Keratinocyte (primary cell): ENCODE results near the gene RNU6-1. TPM values are rescaled to one million over a fixed set of nuclear protein-coding genes. Genes with fewer than 3 reads are reported as not detected.
A peak's percentile ranks its signal among the peaks of the same experiment; 100 is the strongest.

Source experiments
- DNase-seq: peaks from one replicate; pipeline ENCODE4 v3.0.0-alpha.2; 2011; ENCODE audit warnings: low read depth, missing footprints, low spot score
- FAIRE-seq: peaks from 2 replicates; lab custom pipeline; 2011; peaks lifted over from hg19 to GRCh38; lab: Jason Lieb, UNC
- H2AFZ ChIP-seq: 2 replicates; pipeline ENCODE4 v1.6.0; 2012; ENCODE audit warnings: low read length, control low read depth, inconsistent platforms; ENCODE audit not compliant: control insufficient read depth
- H3K27ac ChIP-seq: 2 replicates; pipeline ENCODE4 v1.5.1; 2011; ENCODE audit warnings: low read length; ENCODE audit not compliant: control insufficient read depth, insufficient read depth
- H3K27me3 ChIP-seq: 3 replicates; pipeline ENCODE4 v1.6.0; 2011; ENCODE audit warnings: low read length; ENCODE audit not compliant: control insufficient read depth, insufficient read depth; ENCODE audit errors: extremely low read depth
- H3K36me3 ChIP-seq, 2 experiments: 2 replicates in 1 of 2; 3 replicates in 1 of 2; pipeline ENCODE4 v1.5.1; 2011; ENCODE audit warnings: low read length in 2 of 2, mild to moderate bottlenecking in 1 of 2; ENCODE audit not compliant: control insufficient read depth in 2 of 2, insufficient read depth in 2 of 2; ENCODE audit errors: extremely low read depth in 1 of 2
- H3K4me1 ChIP-seq: 3 replicates; pipeline ENCODE4 v1.5.1; 2011; ENCODE audit warnings: low read length; ENCODE audit not compliant: control insufficient read depth, insufficient read depth; ENCODE audit errors: extremely low read depth
- H3K4me2 ChIP-seq: 3 replicates; pipeline ENCODE4 v1.6.0; 2011; ENCODE audit warnings: low read depth, low read length; ENCODE audit not compliant: control insufficient read depth, insufficient read depth; ENCODE audit errors: extremely low read depth
- H3K4me3 ChIP-seq, 3 experiments: fragments of 200-600 bp in 1 of 3; sonication (generic) in 1 of 3; 2 replicates in 2 of 3; 3 replicates in 1 of 3; pipeline ENCODE4 v1.5.1; 2011 to 2016; ENCODE audit warnings: low read length in 3 of 3, mild to moderate bottlenecking in 3 of 3, control low read depth in 2 of 3, inconsistent platforms in 1 of 3, low read depth in 1 of 3, mixed read lengths in 1 of 3, mixed run types in 1 of 3, moderate library complexity in 1 of 3; ENCODE audit not compliant: control insufficient read depth in 2 of 3, insufficient read depth in 2 of 3; ENCODE audit errors: extremely low read depth in 1 of 3
- H3K79me2 ChIP-seq: 2 replicates; pipeline ENCODE4 v1.6.0; 2012; ENCODE audit warnings: low read length; ENCODE audit not compliant: control insufficient read depth, insufficient read depth
- H3K9ac ChIP-seq: 3 replicates; pipeline ENCODE4 v1.6.0; 2011; ENCODE audit warnings: low read length; ENCODE audit not compliant: control insufficient read depth, insufficient read depth; ENCODE audit errors: extremely low read depth
- H3K9me1 ChIP-seq: 3 replicates; pipeline ENCODE4 v1.6.0; 2011; ENCODE audit warnings: low read length; ENCODE audit not compliant: control insufficient read depth, insufficient read depth; ENCODE audit errors: extremely low read depth
- H3K9me3 ChIP-seq: 2 replicates; pipeline ENCODE4 v1.5.1; 2012; ENCODE audit warnings: low read depth, low read length; ENCODE audit not compliant: control insufficient read depth
- H4K20me1 ChIP-seq: 3 replicates; pipeline ENCODE4 v1.6.0; 2011; ENCODE audit warnings: low read length; ENCODE audit not compliant: control insufficient read depth, insufficient read depth; ENCODE audit errors: extremely low read depth
- CTCF ChIP-seq, 3 experiments: IDR thresholded peaks in 1 of 3; conservative IDR thresholded peaks in 1 of 3; optimal IDR thresholded peaks in 1 of 3; 2 replicates in 2 of 3; 3 replicates in 1 of 3; pipeline versions ENCODE3 to v1.5.1; 2011; ENCODE audit warnings: low read length in 3 of 3, mild to moderate bottlenecking in 3 of 3, moderate library complexity in 2 of 3, control low read depth in 1 of 3, inconsistent platforms in 1 of 3; ENCODE audit not compliant: insufficient read depth in 2 of 3; ENCODE audit errors: extremely low read depth in 1 of 3
- EZH2 ChIP-seq: IDR thresholded peaks from one replicate; pipeline ENCODE4 v1.6.1; 2012; ENCODE audit warnings: inconsistent platforms, mild to moderate bottlenecking, low read length, moderate library complexity
- dilution Hi-C: fragments of 300-500 bp; cut with MboI; formaldehyde crosslinking; loops from one replicate; pipeline ENCODE4 v1.7.0; 2020; ENCODE audit warnings: low sequenced_read_pairs; ENCODE audit not compliant: extremely low pct_ligation_motif_present
- polyA plus RNA-seq, 5 experiments: library from polyadenylated mRNA; depleted of rRNA in 3 of 5; stranded (reverse) in 3 of 5; stranded (forward) in 1 of 5; unstranded in 1 of 5; fragments of >200 nt; gene quantifications; 1 replicate in 1 of 5; 2 replicates in 3 of 5; 3 replicates in 1 of 5; pipeline versions ENCODE4 v1.2.1 to v1.2.3, GENCODE V29; 2011 to 2012; ENCODE audit warnings: missing spikeins in 2 of 5, low read depth in 1 of 5, low replicate concordance in 1 of 5

The RNU6-1 gene
- polyA plus RNA-seq, 1 donor (not counting 4 experiments of a cell fraction or from before 2014, with no cell fraction given): not detected

DNA sequence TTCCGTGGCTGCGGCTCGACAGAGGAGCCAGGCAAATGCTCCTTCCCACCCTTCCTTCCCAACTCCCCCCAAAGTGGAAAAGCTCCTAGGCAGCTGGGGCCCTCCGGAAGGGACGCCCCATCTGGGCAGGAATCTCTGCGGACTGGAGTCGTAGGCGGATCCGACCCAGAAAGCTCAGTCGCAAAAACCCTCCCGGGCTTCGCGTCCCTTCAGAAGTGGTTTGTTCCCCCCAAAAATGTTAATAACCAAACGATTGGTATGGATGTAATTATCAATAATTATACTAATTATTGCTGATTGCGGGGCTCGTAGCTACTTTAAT lies 3.8 kb downstream of the RNU6-1 start:
- Histone ChIP-seq H3K9me1 (no peaks in the 10 kb centered on the region), H3K4me1 (peaks cover 26% of the 10 kb centered on the region), H3K4me2 (peak overlapping the region; percentile 83), H3K9me3 (no peaks in the 10 kb centered on the region), H4K20me1 (no peaks in the 10 kb centered on the region), H3K79me2 (no peaks in the 10 kb centered on the region), H3K27me3 (peaks cover 50% of the 10 kb centered on the region), H3K36me3 (no peaks in the 10 kb centered on the region), H3K9ac (peak overlapping the region; percentile 38), H3K27ac (no peak overlapping the region), H2AFZ (peak overlapping the region; percentile 47), H3K4me3 (peak overlapping the region in 2 of 3 experiments; percentile 43 to 71)
- FAIRE-seq: no peak
- dilution Hi-C loops: no loop called here
- DNase-seq: no peak
- TF ChIP-seq CTCF (optimal IDR thresholded peaks at IDR 0.05 in 1 of 3, IDR thresholded peaks at IDR 0.05 in 1 of 3, conservative IDR thresholded peaks at IDR 0.05 in 1 of 3; ENCODE audit: extremely low read depth in 1 of 3, insufficient read depth in 2 of 3, low read length in 3 of 3): no peak
- TF ChIP-seq EZH2: no peak

GRCh38 chr15:67835297-67836133 lies 4.3 kb downstream of the RNU6-1 start:
- FAIRE-seq: no peak
- Histone ChIP-seq H3K4me3 (peak overlapping the region in 2 of 3 experiments; percentile 43 to 71), H3K4me2 (peak overlapping the region; percentile 83), H3K9ac (peak overlapping the region; percentile 38), H3K4me1 (peaks cover 24% of the 10 kb centered on the region), H3K27ac (no peak overlapping the region), H3K79me2 (no peaks in the 10 kb centered on the region), H4K20me1 (no peaks in the 10 kb centered on the region), H3K27me3 (peaks cover 56% of the 10 kb centered on the region), H3K36me3 (no peaks in the 10 kb centered on the region), H2AFZ (peak overlapping the region; percentile 47), H3K9me3 (no peaks in the 10 kb centered on the region), H3K9me1 (no peaks in the 10 kb centered on the region)
- no peak for DNase-seq
- no peak for TF ChIP-seq CTCF (optimal IDR thresholded peaks at IDR 0.05 in 1 of 3, IDR thresholded peaks at IDR 0.05 in 1 of 3, conservative IDR thresholded peaks at IDR 0.05 in 1 of 3; ENCODE audit: extremely low read depth in 1 of 3, insufficient read depth in 2 of 3, low read length in 3 of 3)
- peak; percentile 98 for TF ChIP-seq EZH2
- dilution Hi-C loops: no loop called here
